ENCODE results near the gene USP34.
"Not testable (repeated sequence)": the region's sequence is repeated elsewhere in the genome, so short reads cannot be mapped to it uniquely, and the experiment has no call there.

The USP34 gene

DNA sequence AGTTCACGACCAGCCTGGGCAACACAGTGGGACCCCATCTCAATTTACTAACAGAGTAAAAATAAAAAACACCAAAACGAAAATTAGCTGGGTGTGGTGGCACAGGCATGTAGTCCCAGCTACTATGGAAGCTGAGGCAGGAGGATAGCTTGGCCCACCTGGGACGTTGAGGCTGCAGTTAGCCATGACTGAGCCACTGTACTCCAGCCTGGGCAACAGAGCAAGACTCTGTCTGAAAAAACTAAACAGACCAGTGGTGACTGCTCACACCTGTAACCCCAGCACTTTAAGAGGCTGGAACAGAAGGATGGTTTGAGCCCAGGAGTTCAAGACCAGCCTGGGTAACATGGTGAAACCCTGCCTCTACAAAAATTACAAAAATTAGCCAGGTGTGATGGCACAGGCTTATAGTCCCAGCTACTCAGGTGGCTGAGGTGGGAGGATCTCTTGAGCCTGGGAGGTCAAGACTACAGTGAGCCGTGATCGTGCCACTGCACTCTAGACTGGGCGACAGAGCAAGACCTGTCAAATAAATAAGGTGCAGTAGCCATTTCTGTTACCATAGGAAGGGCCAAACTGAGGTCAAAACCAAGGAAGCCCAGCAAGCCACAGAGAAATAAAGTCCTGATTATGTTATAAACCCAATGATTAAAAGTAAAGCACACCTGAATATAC is 14.0 kb downstream of the USP34 start:
- Histone ChIP-seq H3K36me3 (ENCODE audit: insufficient read depth, low read length) (no peaks in the 10 kb centered on the region), H3K4me1 (ENCODE audit: control insufficient read depth, insufficient read depth, low read length) (peaks cover 18% of the 10 kb centered on the region), H3K27me3 (ENCODE audit: control insufficient read depth, insufficient read depth, low read length) (no peaks in the 10 kb centered on the region), H3K4me2 (ENCODE audit: low read length) (no peak overlapping the region), H3K4me3 (ENCODE audit: low read length) (no peak overlapping the region), H3K9ac (ENCODE audit: low read depth, low read length) (no peak overlapping the region), H3K9me3 (replicated peaks; ENCODE audit: low read length) (no peaks in the 10 kb centered on the region)

DNA sequence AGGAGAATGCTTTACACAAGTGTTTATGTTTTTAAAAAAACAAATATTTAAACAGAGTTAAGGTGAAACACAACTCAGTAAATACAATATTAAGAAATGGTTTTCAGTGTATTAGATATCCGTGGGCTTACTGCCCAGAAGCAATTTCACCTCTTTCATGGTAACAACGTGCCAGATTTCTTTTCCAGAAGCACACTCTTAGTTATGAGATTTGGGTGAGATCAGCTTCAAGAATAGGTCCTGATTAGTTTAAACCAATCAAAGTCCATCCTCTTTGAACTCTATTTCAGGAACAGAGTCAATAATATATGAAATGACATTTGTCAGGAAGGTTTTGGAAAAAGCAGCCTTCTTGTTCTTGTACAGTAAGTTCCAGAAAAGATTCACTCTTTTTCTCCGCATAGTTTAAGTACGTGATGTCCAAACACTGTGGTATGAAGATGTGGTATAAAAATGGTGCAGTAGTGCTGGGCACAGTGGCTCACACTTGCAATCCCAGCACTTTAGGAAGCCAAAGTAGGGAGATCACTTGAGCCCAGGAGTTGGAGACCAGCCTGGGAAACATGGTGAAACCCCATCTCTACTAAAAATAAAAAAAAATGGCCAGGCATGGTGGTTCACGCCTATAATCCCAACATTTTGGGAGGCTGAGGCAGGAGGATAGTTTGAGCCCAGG is 14.7 kb downstream of the USP34 start:
- Histone ChIP-seq H3K27me3 (ENCODE audit: control insufficient read depth, insufficient read depth, low read length) (no peaks in the 10 kb centered on the region), H3K9ac (ENCODE audit: low read depth, low read length) (no peak overlapping the region), H3K36me3 (ENCODE audit: insufficient read depth, low read length) (no peaks in the 10 kb centered on the region), H3K4me2 (ENCODE audit: low read length) (no peak overlapping the region), H3K9me3 (replicated peaks; ENCODE audit: low read length) (no peaks in the 10 kb centered on the region), H3K4me3 (ENCODE audit: low read length) (no peak overlapping the region), H3K4me1 (ENCODE audit: control insufficient read depth, insufficient read depth, low read length) (peaks cover 18% of the 10 kb centered on the region)

DNA sequence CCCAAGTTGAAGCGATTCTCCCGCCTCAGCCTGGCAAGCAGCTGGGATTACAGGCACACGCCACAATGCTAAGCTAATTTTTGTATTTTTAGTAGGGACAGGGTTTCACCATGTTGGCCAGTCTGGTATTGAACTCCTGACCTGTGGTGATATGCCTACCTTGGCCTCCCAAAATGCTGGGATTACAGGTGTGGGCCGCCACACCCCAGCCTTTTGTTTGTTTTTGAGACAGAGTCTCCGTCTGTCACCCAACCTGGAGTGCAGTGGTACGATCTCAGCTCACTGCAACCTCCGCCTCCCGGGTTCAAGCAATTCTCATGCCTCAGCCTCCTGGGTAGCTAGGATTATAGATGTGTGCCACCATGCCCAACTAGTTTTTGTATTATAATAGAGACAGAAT is 15.9 kb downstream of the USP34 start:
- not testable (repeated sequence) for H3K36me3 ChIP-seq (ENCODE audit: insufficient read depth, low read length)

DNA sequence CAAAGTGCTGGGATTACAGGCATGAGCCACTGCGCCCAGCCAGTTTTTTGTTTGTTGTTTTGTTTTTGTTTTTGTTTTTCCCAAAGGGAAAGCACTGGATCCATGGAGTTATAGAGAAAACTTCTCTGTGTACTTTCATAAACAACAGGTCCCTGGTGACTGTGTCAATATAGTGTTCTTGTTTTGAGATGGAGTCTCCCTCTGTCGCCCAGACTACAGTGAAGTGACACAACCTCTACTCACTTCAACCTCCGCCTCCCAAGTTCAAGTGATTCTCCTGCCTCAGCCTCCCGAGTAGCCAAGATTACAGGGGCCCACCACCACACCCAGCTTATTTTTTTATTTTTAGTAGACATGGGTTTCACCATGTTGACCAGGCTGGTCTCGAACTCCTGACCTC is 16.5 kb downstream of the USP34 start:
- H3K4me3 ChIP-seq (ENCODE audit: low read length), result no peak overlapping the region
- no peak overlapping the region for H3K4me2 ChIP-seq (ENCODE audit: low read length)
- peaks cover 5% of the 10 kb centered on the region for H3K4me1 ChIP-seq (ENCODE audit: control insufficient read depth, insufficient read depth, low read length)
- no peak overlapping the region for H3K9ac ChIP-seq (ENCODE audit: low read depth, low read length)
- H3K27me3 ChIP-seq (ENCODE audit: control insufficient read depth, insufficient read depth, low read length), result no peaks in the 10 kb centered on the region
- H3K9me3 ChIP-seq (replicated peaks; ENCODE audit: low read length), result no peaks in the 10 kb centered on the region
- no peaks in the 10 kb centered on the region for H3K36me3 ChIP-seq (ENCODE audit: insufficient read depth, low read length)

More for the DNA sequence above, 15.9 kb downstream of the USP34 start:
- H3K4me3 ChIP-seq (ENCODE audit: low read length); H3K27me3 ChIP-seq (ENCODE audit: control insufficient read depth, insufficient read depth, low read length); H3K9me3 ChIP-seq (replicated peaks; ENCODE audit: low read length); H3K4me2 ChIP-seq (ENCODE audit: low read length); H3K9ac ChIP-seq (ENCODE audit: low read depth, low read length): not testable (repeated sequence)
- H3K4me1 ChIP-seq (ENCODE audit: control insufficient read depth, insufficient read depth, low read length), result peaks cover 11% of the 10 kb centered on the region

DNA sequence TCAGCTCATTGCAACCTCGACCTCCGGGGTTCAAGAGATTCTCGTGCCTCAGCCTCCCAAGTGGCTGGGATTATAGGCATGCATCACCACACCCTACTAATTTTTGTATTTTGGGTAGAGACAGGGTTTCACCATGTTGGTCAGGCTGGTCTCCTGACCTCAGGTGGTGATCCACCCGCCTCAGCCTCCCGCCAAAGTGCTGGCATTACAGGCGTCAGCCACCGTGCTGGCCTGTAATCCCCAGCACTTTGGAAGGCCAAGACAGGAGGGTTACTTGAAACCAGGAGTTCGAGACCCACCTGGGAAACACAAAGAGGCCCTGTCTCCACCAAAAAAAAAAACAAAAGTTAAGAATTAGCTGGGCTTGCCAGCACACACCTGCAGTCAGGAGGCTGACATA is 18.5 kb downstream of the USP34 start:
- Histone ChIP-seq H3K4me2 (ENCODE audit: low read length) (no peak overlapping the region), H3K27me3 (ENCODE audit: control insufficient read depth, insufficient read depth, low read length) (no peaks in the 10 kb centered on the region), H3K36me3 (ENCODE audit: insufficient read depth, low read length) (no peaks in the 10 kb centered on the region), H3K9ac (ENCODE audit: low read depth, low read length) (no peak overlapping the region), H3K4me3 (ENCODE audit: low read length) (no peak overlapping the region), H3K4me1 (ENCODE audit: control insufficient read depth, insufficient read depth, low read length) (peaks cover 4% of the 10 kb centered on the region), H3K9me3 (replicated peaks; ENCODE audit: low read length) (no peaks in the 10 kb centered on the region)

DNA sequence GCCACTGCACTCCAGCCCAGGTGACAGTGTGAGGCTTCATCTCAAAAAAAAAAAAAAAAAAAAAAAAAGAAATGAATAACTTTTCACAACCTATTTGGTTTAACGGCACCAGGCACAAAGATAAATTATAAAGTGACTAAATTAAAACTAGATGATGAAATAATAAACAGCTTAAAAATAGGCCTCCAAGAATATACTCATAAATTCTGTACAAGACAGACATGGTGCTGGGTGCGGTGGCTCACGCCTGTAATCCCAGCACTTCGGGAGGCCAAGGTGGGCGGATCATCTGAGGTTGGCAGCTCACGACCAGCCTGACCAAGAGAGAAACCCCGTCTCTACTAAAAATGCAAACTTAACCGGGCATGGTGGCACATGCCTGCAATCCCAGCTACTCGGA is 19.7 kb downstream of the USP34 start:
- Histone ChIP-seq H3K36me3 (ENCODE audit: insufficient read depth, low read length) (no peaks in the 10 kb centered on the region), H3K9me3 (replicated peaks; ENCODE audit: low read length) (no peaks in the 10 kb centered on the region), H3K4me3 (ENCODE audit: low read length) (no peak overlapping the region), H3K4me2 (ENCODE audit: low read length) (no peak overlapping the region), H3K9ac (ENCODE audit: low read depth, low read length) (no peak overlapping the region), H3K27me3 (ENCODE audit: control insufficient read depth, insufficient read depth, low read length) (no peaks in the 10 kb centered on the region), H3K4me1 (ENCODE audit: control insufficient read depth, insufficient read depth, low read length) (peaks cover 4% of the 10 kb centered on the region)

DNA sequence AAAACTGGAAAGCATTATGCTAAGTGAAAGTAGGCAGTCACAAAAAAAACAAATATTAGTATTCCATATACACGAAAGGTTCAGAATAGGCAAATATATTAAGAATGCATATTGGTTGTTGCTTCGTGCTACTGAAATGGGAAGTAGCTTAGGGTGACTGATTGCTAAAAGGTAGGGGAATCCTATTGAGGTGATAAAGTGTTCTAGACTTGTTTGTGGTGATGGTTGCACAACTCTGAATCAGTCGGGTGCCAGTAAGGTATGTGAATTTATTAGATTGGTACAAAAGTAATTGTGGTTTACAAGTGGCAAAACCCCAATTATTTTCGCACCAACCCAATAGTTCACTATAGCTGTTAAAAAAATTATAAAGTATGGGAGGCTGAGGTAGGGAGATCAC is 20.7 kb downstream of the USP34 start:
- Histone ChIP-seq H3K9me3 (replicated peaks; ENCODE audit: low read length) (no peaks in the 10 kb centered on the region), H3K27me3 (ENCODE audit: control insufficient read depth, insufficient read depth, low read length) (no peaks in the 10 kb centered on the region), H3K4me3 (ENCODE audit: low read length) (no peak overlapping the region), H3K4me2 (ENCODE audit: low read length) (no peak overlapping the region), H3K4me1 (ENCODE audit: control insufficient read depth, insufficient read depth, low read length) (no peaks in the 10 kb centered on the region), H3K36me3 (ENCODE audit: insufficient read depth, low read length) (no peaks in the 10 kb centered on the region), H3K9ac (ENCODE audit: low read depth, low read length) (no peak overlapping the region)

DNA sequence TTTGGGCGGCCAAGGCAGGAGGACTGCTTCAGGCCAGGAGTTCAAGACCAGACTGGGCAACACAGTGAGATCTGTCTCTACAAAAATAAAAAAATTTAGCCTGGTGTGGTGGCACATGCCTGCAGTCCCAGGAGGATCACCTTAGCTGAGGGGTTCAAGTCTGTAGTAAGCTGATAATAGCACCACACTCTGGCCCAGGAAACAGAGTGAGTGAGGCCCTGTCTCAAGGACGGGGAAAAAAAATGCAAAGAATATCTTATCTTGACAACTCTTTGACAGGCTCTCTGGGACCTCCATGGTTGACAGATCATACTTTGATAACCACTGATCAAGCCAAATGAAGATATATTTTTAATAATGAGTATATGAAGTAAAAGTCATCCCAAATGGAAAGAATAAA is 22.7 kb downstream of the USP34 start:
- H3K27me3 ChIP-seq (ENCODE audit: control insufficient read depth, insufficient read depth, low read length), result no peaks in the 10 kb centered on the region
- H3K9me3 ChIP-seq (replicated peaks; ENCODE audit: low read length), result peaks cover 3% of the 10 kb centered on the region
- H3K4me3 ChIP-seq (ENCODE audit: low read length), result no peak overlapping the region
- H3K4me2 ChIP-seq (ENCODE audit: low read length), result no peak overlapping the region
- H3K4me1 ChIP-seq (ENCODE audit: control insufficient read depth, insufficient read depth, low read length), result no peaks in the 10 kb centered on the region
- H3K36me3 ChIP-seq (ENCODE audit: insufficient read depth, low read length), result no peaks in the 10 kb centered on the region
- no peak overlapping the region for H3K9ac ChIP-seq (ENCODE audit: low read depth, low read length)

DNA sequence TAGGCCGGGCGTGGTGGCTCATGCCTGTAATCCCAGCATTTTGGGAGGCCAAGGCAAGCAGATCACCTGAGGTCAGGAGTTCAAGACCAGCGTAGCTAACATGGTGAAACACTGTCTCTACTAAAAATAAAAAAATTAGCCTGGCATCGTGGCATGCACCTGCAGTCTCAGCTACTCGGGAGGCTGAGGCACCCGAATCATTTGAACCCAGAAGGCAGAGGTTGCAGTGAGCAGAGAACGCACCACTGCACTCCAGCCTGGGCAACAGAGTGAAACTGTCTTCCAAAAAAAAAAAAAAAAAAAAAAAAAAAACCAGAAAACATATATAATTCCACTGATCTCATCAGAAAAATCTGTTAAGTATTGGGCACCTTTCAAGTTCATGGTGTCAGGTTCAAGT is 23.9 kb downstream of the USP34 start:
- H3K36me3 ChIP-seq (ENCODE audit: insufficient read depth, low read length); H3K4me3 ChIP-seq (ENCODE audit: low read length); H3K4me1 ChIP-seq (ENCODE audit: control insufficient read depth, insufficient read depth, low read length); H3K9ac ChIP-seq (ENCODE audit: low read depth, low read length); H3K27me3 ChIP-seq (ENCODE audit: control insufficient read depth, insufficient read depth, low read length); H3K4me2 ChIP-seq (ENCODE audit: low read length); H3K9me3 ChIP-seq (replicated peaks; ENCODE audit: low read length): not testable (repeated sequence)

DNA sequence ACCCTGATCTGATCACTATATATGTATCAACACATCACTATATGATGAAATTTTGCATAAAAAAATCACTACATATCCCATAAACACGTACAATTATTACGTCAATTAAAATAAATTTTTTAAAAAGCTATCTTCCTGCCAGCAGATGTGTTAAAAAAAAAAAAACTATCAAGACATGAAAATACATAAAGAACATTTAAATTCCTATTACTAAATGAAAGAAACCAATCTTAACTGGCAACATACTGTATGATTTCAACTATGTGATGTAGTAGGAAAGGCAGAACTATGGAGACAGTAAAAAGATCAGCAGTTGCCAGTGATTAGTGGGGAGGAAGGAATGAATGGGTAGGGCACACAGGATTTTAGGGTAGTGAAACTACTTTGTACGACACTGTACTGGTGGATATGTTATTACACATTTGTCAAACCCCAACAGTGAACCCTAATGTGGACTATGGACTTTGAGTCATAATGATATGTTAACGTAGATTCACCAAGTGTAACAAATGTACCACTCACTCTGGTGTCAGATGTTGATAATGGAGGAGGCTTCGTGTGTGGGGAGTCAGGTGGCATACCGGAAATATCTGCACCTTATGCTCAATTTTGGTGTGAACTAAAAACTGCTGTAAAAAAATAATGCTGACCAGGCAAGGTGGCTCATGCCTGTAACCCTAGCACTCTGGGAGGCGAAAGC is 27.4 kb downstream of the USP34 start:
- H3K36me3 ChIP-seq (ENCODE audit: insufficient read depth, low read length), result no peaks in the 10 kb centered on the region
- H3K9me3 ChIP-seq (replicated peaks; ENCODE audit: low read length), result peaks cover 3% of the 10 kb centered on the region

DNA sequence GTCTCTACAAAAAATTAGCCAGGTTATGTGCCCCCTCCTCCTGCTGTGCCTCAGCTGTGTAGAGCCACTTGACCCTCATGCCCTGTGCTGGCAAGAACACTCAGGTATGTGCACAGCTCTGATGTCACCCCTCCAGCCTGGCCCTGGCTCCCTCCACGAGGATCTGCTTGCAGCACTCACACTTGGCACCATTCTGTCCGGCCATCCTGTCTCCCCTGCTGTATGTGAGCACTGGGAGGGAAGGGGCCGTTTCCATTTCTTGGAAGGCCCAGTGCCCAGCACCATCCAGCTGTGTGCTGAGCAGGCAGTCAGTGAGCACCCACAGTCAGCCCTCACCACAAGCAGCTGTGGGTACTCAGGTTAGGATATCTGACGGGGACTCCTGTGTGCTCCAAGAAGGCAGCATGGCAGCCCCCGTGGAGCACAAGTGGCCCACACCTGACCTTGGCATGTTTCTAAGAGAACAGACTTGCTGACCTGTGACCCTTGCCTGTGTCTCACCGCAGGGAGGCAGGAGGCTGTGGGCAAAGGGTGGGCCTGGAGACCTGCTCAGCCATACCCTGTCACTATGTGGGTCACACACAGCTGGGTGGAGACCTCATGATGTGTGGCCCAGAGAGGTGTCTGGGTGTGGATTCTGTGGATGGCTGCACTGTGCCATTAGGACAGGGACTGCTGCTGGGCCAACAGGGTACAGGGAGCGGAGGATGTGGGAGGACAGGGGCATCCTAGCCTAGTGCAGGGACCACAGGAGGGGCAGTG is 31.5 kb downstream of the USP34 start:
- H3K36me3 ChIP-seq (ENCODE audit: insufficient read depth, low read length), result no peaks in the 10 kb centered on the region
- H3K27me3 ChIP-seq (ENCODE audit: control insufficient read depth, insufficient read depth, low read length), result no peaks in the 10 kb centered on the region
- no peak overlapping the region for H3K4me2 ChIP-seq (ENCODE audit: low read length)
- H3K4me3 ChIP-seq (ENCODE audit: low read length), result no peak overlapping the region
- no peak overlapping the region for H3K9ac ChIP-seq (ENCODE audit: low read depth, low read length)
- H3K4me1 ChIP-seq (ENCODE audit: control insufficient read depth, insufficient read depth, low read length), result peaks cover 6% of the 10 kb centered on the region
- H3K9me3 ChIP-seq (replicated peaks; ENCODE audit: low read length), result no peaks in the 10 kb centered on the region

More for the DNA sequence above, 27.4 kb downstream of the USP34 start:
- Histone ChIP-seq H3K27me3 (ENCODE audit: control insufficient read depth, insufficient read depth, low read length) (no peaks in the 10 kb centered on the region), H3K4me1 (ENCODE audit: control insufficient read depth, insufficient read depth, low read length) (no peaks in the 10 kb centered on the region), H3K4me2 (ENCODE audit: low read length) (no peak overlapping the region), H3K9ac (ENCODE audit: low read depth, low read length) (no peak overlapping the region), H3K4me3 (ENCODE audit: low read length) (no peak overlapping the region)

Data from skeletal muscle satellite cell (primary cell).